Ovary (tissue), 9 donors: Measurements from ENCODE around the gene SLC6A4. TPM values are rescaled to one million over a fixed set of nuclear protein-coding genes. Genes with fewer than 3 reads are reported as not detected.

ENCODE experiments used
- DNase-seq, 5 donors: peaks; one replicate each; pipeline ENCODE4 v3.0.0-alpha.2; 2019 to 2020
- H3K27ac ChIP-seq, 2 donors: fragments of 200-600 bp; one replicate each; pipeline versions ENCODE4 v1.5.1 to v1.8.0; 2019 to 2022
- H3K27me3 ChIP-seq: fragments of 200-600 bp; one replicate; pipeline ENCODE4 v1.8.0; 2022
- H3K36me3 ChIP-seq: fragments of 200-600 bp; sonication (generic); one replicate; pipeline ENCODE4 v1.5.1; 2019
- H3K4me1 ChIP-seq: one replicate; pipeline ENCODE4 v1.8.1; 2013; ENCODE audit warnings: mild to moderate bottlenecking, moderate library complexity; ENCODE audit not compliant: insufficient read depth
- H3K4me3 ChIP-seq: fragments of 200-600 bp; sonication (generic); one replicate; pipeline ENCODE4 v1.5.1; 2017
- H3K9me3 ChIP-seq, 2 donors: fragments of 200-600 bp in 1 of 2; sonication (generic) in 1 of 2; one replicate each; pipeline versions ENCODE4 v1.5.1 to v1.8.1; 2013 to 2019; ENCODE audit warnings: mild to moderate bottlenecking in 1 of 2, moderate library complexity in 1 of 2
- CTCF ChIP-seq, 3 donors: fragments of 450-650 bp in 2 of 3; fragments of 200-600 bp in 1 of 3; IDR thresholded peaks; one replicate each; pipeline versions ENCODE4 v1.5.1 to v1.8.0; 2016 to 2022; ENCODE audit warnings: antibody characterized with exemption in 3 of 3, mild to moderate bottlenecking in 1 of 3
- EP300 ChIP-seq: sonication (generic); formaldehyde crosslinking; IDR thresholded peaks from one replicate; pipeline ENCODE4 v1.6.1; 2017; ENCODE audit warnings: antibody characterized with exemption
- POLR2A ChIP-seq: fragments of 450-650 bp; IDR thresholded peaks from one replicate; pipeline ENCODE4 v1.6.1; 2017; ENCODE audit warnings: antibody characterized with exemption, mild to moderate bottlenecking, moderate library complexity
- WGBS, 3 donors: extraction: QIAGEN DNeasy Blood & Tissue Kit in 1 of 3; methylation state at CpG; one replicate each; pipeline versions ENCODE4 v1.1.5 to v1.1.7; 2013 to 2017; 5-methylcytosine and 5-hydroxymethylcytosine counted together
- intact Hi-C, 4 donors: fragments of 100-400 bp; cut with DNase I; formaldehyde crosslinking; loops; one replicate each; pipeline versions ENCODE4 v1.11.0 to v1.15.1; 2022 to 2023
- polyA plus RNA-seq, 2 donors: library from polyadenylated mRNA; stranded (reverse); fragments of 200-250 nt in 1 of 2; fragments of 350-450 nt in 1 of 2; fragmentation: Illumina TruSeq in 1 of 2; extraction: RNeasy Lipid Tissue Mini Kit (QIAGEN cat#74804) in 1 of 2; gene quantifications; one replicate each; pipeline ENCODE4 v1.2.3, GENCODE V29; 2013 to 2014
- total RNA-seq, 7 donors: library from RNA; depleted of rRNA in 2 of 7; stranded (reverse); fragments of >200 nt in 2 of 7; fragmentation: NEBNext Ultra II Directional in 3 of 7; extraction: Animal tissue kit (Norgen Biotek cat#: 25700) in 3 of 7; gene quantifications; one replicate each; pipeline versions ENCODE4 v1.1.0 to v1.2.4, GENCODE V29; 2016 to 2023
- donor health status: DM: no; HTN: no; CAD: no; lungs with moderate emphysema.
- donor health status: DM: no; HTN: no; CAD: no.
- donor health status: Bipolar disorder and iron deficiency.
- donor health status: DM: yes; HTN: yes; CAD: no.
- donor health status: DM: no; HTN: no; CAD: no.
- donor health status: DM: yes; HTN: yes; CAD: no.

The SLC6A4 gene
- total and polyA plus RNA-seq, 9 donors: 0.05 to 8.3 (median 0.87) TPM; not detected in 4

DNA sequence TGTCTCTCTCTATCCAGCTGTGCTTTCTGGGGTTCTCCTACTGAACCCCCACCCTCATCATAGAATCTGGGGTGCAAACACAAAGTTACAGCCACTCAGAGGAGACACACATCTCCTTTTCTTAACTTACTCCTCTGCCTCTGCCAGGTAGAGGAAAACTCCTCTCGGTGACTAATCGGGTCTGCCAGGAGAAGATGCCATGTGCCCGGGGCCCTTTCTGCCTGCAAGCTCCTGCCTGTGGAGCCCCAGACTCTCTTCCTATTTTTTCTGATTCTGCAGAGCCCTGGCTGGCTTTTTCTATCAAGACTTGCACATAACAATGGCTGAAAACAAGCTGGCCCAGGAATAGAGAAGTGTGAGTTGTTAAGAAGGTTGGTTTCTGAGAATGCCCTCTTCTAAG lies 10.4 kb downstream of the SLC6A4 start:
- Histone ChIP-seq H3K9me3 (no peaks in the 10 kb centered on the region), H3K27ac (no peak overlapping the region), H3K27me3 (no peaks in the 10 kb centered on the region), H3K4me3 (no peak overlapping the region), H3K4me1 (no peaks in the 10 kb centered on the region), H3K36me3 (no peaks in the 10 kb centered on the region)
- intact Hi-C loops: no loop called here
- no peak for TF ChIP-seq POLR2A
- TF ChIP-seq CTCF (IDR thresholded peaks at IDR 0.05): no peak
- no peak for TF ChIP-seq EP300
- no peak for DNase-seq
- 74 to 85% (median 84%) methylated on average over 3 of the region's 3 CpGs for WGBS, 3 donors

DNA sequence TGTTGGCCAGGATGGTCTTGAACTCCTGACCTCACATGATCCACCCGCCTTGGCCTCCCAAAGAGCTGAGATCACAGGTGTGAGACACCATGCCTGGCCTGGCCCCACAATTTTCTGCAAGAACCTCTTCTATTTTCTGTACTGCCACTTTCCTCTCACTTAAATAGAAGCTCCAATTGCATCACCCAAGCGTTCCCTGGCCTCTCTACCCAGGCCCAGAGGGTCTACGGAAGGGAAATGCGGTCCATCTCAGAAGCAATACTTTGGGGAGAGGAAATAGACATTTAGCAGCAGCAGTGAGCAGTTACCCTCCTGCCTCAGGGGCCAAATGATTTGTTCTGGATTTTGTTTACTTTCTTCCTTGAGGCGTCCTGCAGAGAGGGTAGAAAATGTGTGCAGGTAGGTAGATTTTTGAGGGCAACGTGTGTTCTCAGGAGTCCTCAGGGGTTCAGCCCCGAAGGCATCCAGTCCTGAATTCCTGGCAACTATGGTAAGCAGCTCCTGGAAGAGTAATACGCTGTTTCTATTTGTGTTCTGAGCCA lies 11.0 kb downstream of the SLC6A4 start:
- Histone ChIP-seq H3K4me1 (no peaks in the 10 kb centered on the region), H3K27ac (no peak overlapping the region), H3K36me3 (no peaks in the 10 kb centered on the region), H3K4me3 (no peak overlapping the region), H3K27me3 (no peaks in the 10 kb centered on the region), H3K9me3 (no peaks in the 10 kb centered on the region)
- TF ChIP-seq EP300 (no peak), CTCF (IDR thresholded peaks at IDR 0.05) (no peak), POLR2A (no peak)
- no peak for DNase-seq
- intact Hi-C loops: no loop called here
- WGBS, 3 donors: 77 to 90% (median 77%) methylated on average over 8 of the region's 8 CpGs

GRCh38 chr17:30222721-30223175 lies 12.7 kb downstream of the SLC6A4 start:
- Histone ChIP-seq H3K4me3 (no peak overlapping the region), H3K9me3 (no peaks in the 10 kb centered on the region), H3K36me3 (no peaks in the 10 kb centered on the region), H3K27me3 (no peaks in the 10 kb centered on the region), H3K27ac (no peak overlapping the region), H3K4me1 (no peaks in the 10 kb centered on the region)
- intact Hi-C loops: no loop called here
- 78 to 87% (median 82%) methylated on average over 13 of the region's 13 CpGs for WGBS, 3 donors
- no peak for DNase-seq
- TF ChIP-seq EP300 (no peak), CTCF (IDR thresholded peaks at IDR 0.05) (no peak), POLR2A (no peak)

DNA sequence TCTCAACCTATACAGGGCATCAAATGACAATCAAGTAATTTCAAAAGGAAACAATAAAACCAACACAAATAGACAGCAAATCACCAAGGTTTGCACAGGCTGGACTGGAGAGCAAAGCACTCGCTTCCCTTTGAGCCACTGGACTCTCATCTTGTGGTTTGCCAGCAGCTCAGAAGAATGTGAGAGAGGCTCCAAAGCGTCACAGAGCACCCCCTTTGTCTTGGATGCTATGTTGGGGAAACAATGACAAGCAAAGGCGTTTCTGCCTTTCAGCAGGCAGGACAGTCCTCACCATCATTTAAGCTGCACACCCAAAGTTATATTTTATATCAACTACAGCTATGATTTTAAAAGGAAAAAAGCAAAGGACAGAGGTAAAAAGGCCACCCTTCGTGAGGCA lies 13.2 kb downstream of the SLC6A4 start:
- DNase-seq: no peak
- intact Hi-C loops: no loop called here
- WGBS, 3 donors: 86 to 88% (median 87%) methylated on average over 4 of the region's 4 CpGs

More for the DNA sequence above, 13.2 kb downstream of the SLC6A4 start:
- TF ChIP-seq POLR2A: no peak
- no peak for TF ChIP-seq EP300
- TF ChIP-seq CTCF (IDR thresholded peaks at IDR 0.05): no peak
- Histone ChIP-seq H3K27me3 (no peaks in the 10 kb centered on the region), H3K9me3 (no peaks in the 10 kb centered on the region), H3K27ac (no peak overlapping the region), H3K4me1 (no peaks in the 10 kb centered on the region), H3K36me3 (no peaks in the 10 kb centered on the region), H3K4me3 (no peak overlapping the region)
